Fibroblast of pulmonary artery (primary cell): Measurements from ENCODE around the gene USP13.
A peak's percentile ranks its signal among the peaks of the same experiment; 100 is the strongest.
"Not testable (repeated sequence)": the region's sequence is repeated elsewhere in the genome, so short reads cannot be mapped to it uniquely, and the experiment has no call there.

Experiments
- DNase-seq: peaks from one replicate; pipeline ENCODE4 v3.0.0-alpha.2; 2010; ENCODE audit warnings: low read depth
- H3K4me3 ChIP-seq: replicated peaks from 2 replicates; pipeline ENCODE4 v1.5.1; 2011; ENCODE audit warnings: low read depth, mild to moderate bottlenecking, control low read depth, low read length, moderate library complexity
- TF ChIP-seq, protein P1 (sequence below): IDR thresholded peaks from 2 replicates; pipeline ENCODE4 v1.5.1; 2011; ENCODE audit warnings: mild to moderate bottlenecking, control low read depth, low read length, inconsistent platforms; ENCODE audit errors: missing control alignments

Gene USP13

DNA sequence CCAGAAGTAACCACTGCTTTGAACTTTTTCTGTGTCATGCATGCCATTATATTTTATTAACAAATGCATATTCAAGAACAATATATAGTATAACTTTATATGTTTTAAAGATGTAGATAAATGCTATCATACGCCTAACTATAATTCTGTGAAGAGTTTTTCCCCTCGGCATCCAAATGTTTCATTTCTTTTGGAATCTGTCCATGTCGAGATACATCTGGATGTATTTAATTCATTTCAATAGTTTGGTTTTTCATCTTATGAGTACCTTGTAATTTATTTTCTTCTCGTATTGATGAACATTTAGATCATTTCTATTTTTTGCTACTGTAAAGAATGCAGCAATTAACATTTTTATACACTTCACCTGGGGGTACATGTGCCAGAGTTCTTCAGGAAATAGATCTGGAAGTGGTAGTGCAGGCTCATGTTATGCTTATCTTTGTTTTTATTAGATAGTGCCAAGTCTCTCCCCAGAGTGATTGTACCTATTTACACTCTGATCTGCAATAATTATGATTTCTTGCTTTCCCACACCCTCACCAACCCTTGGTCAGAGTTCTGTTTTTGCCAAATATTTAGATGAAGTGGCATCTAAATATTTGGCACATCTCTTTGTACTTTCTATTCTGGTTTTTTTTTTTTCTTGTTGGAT is 29.7 kb downstream of the USP13 start:
- no peak for DNase-seq
- TF ChIP-seq, protein P1, sequence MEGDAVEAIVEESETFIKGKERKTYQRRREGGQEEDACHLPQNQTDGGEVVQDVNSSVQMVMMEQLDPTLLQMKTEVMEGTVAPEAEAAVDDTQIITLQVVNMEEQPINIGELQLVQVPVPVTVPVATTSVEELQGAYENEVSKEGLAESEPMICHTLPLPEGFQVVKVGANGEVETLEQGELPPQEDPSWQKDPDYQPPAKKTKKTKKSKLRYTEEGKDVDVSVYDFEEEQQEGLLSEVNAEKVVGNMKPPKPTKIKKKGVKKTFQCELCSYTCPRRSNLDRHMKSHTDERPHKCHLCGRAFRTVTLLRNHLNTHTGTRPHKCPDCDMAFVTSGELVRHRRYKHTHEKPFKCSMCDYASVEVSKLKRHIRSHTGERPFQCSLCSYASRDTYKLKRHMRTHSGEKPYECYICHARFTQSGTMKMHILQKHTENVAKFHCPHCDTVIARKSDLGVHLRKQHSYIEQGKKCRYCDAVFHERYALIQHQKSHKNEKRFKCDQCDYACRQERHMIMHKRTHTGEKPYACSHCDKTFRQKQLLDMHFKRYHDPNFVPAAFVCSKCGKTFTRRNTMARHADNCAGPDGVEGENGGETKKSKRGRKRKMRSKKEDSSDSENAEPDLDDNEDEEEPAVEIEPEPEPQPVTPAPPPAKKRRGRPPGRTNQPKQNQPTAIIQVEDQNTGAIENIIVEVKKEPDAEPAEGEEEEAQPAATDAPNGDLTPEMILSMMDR, result no peak
- no peak overlapping the region for H3K4me3 ChIP-seq

DNA sequence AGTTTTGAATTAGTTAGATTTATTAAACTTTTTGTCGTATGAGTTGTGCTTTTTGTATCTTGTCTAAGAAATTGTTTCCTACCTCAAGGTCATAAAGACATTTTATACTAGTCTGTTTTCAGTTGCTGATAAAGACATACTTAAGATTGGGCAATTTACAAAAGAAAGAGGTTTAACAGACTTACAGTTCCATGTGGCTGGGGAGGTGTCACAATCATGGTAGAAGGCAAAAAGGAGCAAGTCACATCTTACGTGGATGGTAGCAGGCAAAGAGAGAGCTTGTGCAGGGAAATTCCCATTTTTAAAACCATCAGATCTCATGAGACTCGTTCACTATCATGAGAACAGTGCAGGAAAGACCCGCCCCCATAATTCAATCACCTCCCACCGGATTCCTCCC is 30.4 kb downstream of the USP13 start:
- H3K4me3 ChIP-seq, result not testable (repeated sequence)
- peak; percentile 22 for DNase-seq

DNA sequence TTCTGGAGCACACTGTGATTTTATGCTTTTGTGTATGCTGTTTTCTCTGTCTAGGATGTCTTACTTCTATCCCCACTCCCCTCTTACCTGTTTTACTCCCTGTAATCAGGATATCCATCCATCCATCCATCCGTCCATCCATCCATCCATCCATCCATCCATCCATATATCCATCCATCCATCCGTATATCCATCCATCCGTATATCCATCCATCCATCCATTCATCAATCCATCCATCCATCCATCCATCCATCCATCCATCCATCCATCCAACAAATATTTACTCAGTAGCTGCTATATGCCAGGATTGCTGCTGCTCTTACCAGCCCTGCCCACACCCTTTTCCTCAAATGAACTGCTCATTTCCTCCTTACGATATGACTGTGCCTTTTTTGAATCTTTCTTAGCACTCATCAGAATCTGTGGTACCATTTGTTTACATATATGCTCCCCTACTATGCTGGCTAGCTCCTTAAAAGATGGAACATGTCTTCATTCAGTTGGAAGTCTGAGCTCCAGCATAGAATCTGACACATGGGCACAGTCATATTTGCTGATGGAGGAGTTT is 35.2 kb downstream of the USP13 start:
- no peak overlapping the region for H3K4me3 ChIP-seq
- DNase-seq, result no peak
- TF ChIP-seq, protein P1, result no peak

DNA sequence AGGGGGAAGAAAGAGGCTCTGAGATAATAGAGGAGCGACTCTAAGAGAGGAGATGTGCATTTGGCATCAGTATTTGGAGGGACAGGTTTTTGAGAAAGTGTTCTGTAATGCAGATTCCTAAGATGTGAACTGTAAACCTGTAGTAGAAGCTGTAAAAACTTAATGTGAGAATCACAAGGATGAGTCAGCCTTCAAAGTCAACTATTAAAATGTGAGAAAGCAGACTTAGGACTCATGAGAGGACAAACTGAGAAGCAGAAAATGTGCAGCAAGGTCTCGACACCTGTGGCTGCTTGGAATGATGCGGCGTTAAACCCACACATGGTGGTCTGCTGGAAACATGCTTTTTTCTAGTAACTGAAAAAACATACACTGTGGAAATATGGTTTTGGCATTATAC is 36.0 kb downstream of the USP13 start:
- TF ChIP-seq, protein P1, result no peak
- DNase-seq, result no peak
- H3K4me3 ChIP-seq, result no peak overlapping the region

DNA sequence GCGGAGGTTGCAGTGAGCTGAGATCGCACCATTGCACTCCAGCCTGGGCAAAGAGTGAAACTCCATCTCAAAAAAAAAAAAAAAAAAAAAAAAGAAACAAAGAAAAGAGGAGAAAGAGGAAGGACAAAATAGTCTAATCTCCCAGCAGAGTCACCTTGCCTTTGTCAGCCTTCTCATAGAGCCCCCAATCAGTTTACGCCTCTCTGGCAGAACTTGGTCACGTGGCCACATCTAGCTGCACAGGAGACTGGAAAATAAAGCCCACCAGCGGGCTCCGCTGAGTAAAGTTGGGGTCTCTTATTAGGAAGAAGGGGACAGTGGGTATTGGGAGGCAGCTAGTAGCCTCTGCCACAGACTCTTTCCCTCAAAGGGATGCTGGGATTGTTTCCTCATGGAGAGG is 41.9 kb downstream of the USP13 start:
- no peak overlapping the region for H3K4me3 ChIP-seq
- TF ChIP-seq, protein P1, result no peak
- no peak for DNase-seq

DNA sequence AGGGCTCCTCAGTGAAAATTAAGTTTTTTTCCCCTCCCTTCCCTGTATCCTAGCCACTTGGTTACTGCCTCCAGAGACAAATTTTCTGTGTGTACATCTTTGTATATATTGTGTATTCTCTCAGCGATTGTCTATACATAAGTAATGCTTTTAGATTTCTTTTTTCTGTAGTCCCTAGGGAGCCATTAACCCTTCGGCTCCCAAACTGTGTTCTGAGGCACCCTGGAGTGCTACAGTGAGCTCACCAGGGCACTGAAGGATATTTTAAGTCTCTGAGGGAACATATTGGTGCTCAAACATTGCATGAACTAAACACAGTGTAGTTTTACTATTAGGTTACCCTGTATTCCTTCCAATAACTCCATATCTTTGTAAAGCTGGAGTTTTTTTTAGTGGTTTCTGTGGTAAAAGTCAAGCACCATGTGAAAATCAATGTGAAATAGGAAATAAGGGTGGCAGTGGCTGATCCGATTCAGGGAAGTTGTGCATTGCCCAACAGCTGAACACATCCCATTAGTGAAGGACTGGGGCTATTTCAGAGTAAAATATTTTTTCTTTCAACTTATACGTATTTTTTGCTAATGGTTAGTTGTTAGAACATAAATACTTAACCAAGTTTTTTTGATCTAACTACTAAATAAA is 43.0 kb downstream of the USP13 start:
- DNase-seq, result no peak
- no peak overlapping the region for H3K4me3 ChIP-seq
- TF ChIP-seq, protein P1, result no peak

DNA sequence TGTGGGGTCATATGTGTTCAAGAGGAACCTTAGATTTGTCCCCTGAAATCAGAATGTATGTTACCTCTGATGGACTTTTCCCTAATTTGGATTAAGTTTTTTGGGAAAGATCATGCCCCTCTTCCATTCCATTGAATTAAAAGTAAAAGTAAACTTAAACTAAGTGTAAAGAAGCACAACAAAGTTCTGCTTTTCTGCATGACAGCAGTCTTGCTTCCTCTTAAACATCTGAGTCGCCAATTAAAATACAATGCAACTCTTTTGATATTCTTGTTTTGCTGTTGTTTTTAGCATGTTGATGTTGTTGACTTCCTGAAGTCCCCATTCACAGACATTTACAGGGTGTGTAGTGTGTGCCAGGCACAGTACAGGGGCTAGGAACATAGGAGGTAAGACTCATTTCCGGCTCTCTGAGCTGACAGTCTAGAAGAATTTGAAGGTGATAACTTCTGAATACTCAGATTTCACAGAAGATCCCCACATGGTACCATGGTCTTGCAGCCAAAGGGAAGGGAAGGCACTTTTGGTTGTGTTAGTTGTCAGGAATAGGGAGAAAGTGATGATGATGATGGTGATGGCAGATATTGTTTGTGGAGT is 45.0 kb downstream of the USP13 start:
- DNase-seq, result no peak
- no peak overlapping the region for H3K4me3 ChIP-seq
- TF ChIP-seq, protein P1, result no peak
